ENCODE measurements around the gene SLC10A3. TPM values are rescaled to one million over a fixed set of nuclear protein-coding genes. Genes with fewer than 3 reads are reported as not detected.
A peak's percentile ranks its signal among the peaks of the same experiment; 100 is the strongest.

Gene SLC10A3
- total RNA-seq, 1 donor from 2014 or later, result 10.4 TPM

- peaks cover 47% of the 10 kb centered on the region for H3K36me3 ChIP-seq
- intact Hi-C loops (cut with micrococcal nuclease), result no loop called here
- peak overlapping the region; percentile 86 for H3K27ac ChIP-seq (replicated peaks)
- peaks cover 22% of the 10 kb centered on the region for H3K4me1 ChIP-seq
- H3K4me3 ChIP-seq, result peak overlapping the region; percentile 75
- no peaks in the 10 kb centered on the region for H3K9me3 ChIP-seq (replicated peaks)
- TF ChIP-seq CTCF (IDR thresholded peaks at IDR 0.05; ENCODE audit: borderline replicate concordance), result no peak
- no peak for DNase-seq
- H3K27me3 ChIP-seq (ENCODE audit: low read depth), result no peaks in the 10 kb centered on the region
Observed at GRCh38 chrX:154444755-154445246, 45.6 kb downstream of the SLC10A3 start.

- H3K36me3 ChIP-seq, result peaks cover 41% of the 10 kb centered on the region
- peak; percentile 87 for DNase-seq
- H3K9me3 ChIP-seq (replicated peaks), result no peaks in the 10 kb centered on the region
- intact Hi-C loops (cut with micrococcal nuclease), result no loop called here
- peak; percentile 17 for TF ChIP-seq CTCF (IDR thresholded peaks at IDR 0.05; ENCODE audit: borderline replicate concordance)
- H3K4me3 ChIP-seq, result peak within 1 kb of the TSS; percentile 75
- no peaks in the 10 kb centered on the region for H3K27me3 ChIP-seq (ENCODE audit: low read depth)
- peaks cover 23% of the 10 kb centered on the region for H3K4me1 ChIP-seq
- peak within 1 kb of the TSS; percentile 86 for H3K27ac ChIP-seq (replicated peaks)
Observed at GRCh38 chrX:154443992-154444754, 46.3 kb downstream of the SLC10A3 start, which contains the start of gene FAM50A. Gene FAM50A, plus strand, starts transcription at chrX:154444141. Its CDS starts 95 bp downstream, at chrX:154444236.

GRCh38 chrX:154443479-154443910 lies 46.9 kb downstream of the SLC10A3 start:
- no peaks in the 10 kb centered on the region for H3K9me3 ChIP-seq (replicated peaks)
- H3K4me1 ChIP-seq, result peaks cover 29% of the 10 kb centered on the region
- DNase-seq, result no peak
- no peak for TF ChIP-seq CTCF (IDR thresholded peaks at IDR 0.05; ENCODE audit: borderline replicate concordance)
- H3K36me3 ChIP-seq, result peaks cover 34% of the 10 kb centered on the region
- H3K27me3 ChIP-seq (ENCODE audit: low read depth), result no peaks in the 10 kb centered on the region
- peak overlapping the region; percentile 75 for H3K4me3 ChIP-seq
- H3K27ac ChIP-seq (replicated peaks), result peak overlapping the region; percentile 86
- intact Hi-C loops (cut with micrococcal nuclease), result no loop called here

DNA sequence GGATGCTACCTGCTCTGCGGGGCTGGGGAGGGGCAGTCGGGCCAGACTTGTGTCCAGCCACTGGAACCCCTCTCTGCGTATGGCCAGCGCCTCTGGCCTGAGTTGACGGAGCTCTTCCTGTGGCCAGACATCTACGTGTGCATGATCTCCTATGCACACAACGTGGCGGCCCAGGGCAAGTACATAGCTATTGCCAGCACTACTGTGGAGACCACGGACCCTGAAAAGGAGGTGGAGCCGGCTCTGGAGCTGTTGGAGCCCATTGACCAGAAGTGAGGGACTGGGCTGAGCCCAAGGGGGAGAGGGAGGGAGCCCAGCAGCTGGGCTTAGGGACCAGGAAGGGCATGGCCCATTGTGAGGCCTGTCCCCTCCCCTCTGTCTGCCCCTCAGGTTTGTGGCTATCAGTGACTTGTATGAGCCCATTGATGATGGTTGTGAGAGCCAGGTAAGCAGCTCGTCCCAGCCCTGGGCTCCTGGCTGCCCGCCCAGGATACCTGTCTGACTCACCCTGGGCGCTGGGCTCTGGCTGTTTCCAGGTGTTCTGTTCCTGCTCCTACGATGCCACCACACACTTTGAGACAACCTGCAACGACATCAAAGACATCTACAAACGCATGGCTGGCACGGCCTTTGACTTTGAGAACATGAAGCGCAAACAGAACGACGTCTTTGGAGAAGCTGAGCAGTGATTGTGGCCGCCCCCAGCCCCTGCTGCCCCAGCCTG lies 48.3 kb downstream of the SLC10A3 start:
- no peak for TF ChIP-seq CTCF (IDR thresholded peaks at IDR 0.05; ENCODE audit: borderline replicate concordance)
- H3K4me1 ChIP-seq, result peaks cover 38% of the 10 kb centered on the region

DNA sequence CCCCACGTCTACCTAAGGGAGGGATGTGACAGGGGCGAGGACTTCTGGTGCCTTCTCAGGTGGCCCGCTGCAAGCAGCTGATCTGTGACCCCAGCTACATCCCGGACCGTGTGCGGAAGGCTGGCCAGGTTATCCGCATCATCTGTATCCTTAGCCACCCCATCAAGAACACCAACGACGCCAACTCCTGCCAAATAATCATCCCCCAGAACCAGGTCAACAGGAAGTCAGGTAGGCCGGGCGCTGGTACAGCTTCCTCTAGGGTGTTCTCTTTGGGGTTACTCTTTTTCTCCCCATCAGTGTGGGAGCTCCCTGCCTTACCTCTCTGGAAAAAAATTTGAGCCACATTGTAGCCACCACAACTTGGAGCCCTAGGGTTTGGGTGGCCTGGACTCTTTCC lies 48.9 kb downstream of the SLC10A3 start:
- H3K27ac ChIP-seq (replicated peaks), result no peak overlapping the region

More for the DNA sequence above, 48.3 kb downstream of the SLC10A3 start:
- intact Hi-C loops (cut with micrococcal nuclease), result no loop called here
- no peaks in the 10 kb centered on the region for H3K27me3 ChIP-seq (ENCODE audit: low read depth)
- H3K27ac ChIP-seq (replicated peaks), result no peak overlapping the region
- no peak for DNase-seq
- peaks cover 28% of the 10 kb centered on the region for H3K36me3 ChIP-seq
- no peak overlapping the region for H3K4me3 ChIP-seq
- H3K9me3 ChIP-seq (replicated peaks), result no peaks in the 10 kb centered on the region

More for the DNA sequence above, 48.9 kb downstream of the SLC10A3 start:
- DNase-seq, result no peak
- H3K36me3 ChIP-seq, result peaks cover 27% of the 10 kb centered on the region
- H3K4me3 ChIP-seq, result no peak overlapping the region
- no peak for TF ChIP-seq CTCF (IDR thresholded peaks at IDR 0.05; ENCODE audit: borderline replicate concordance)
- H3K4me1 ChIP-seq, result peaks cover 38% of the 10 kb centered on the region
- intact Hi-C loops (cut with micrococcal nuclease), result no loop called here
- H3K9me3 ChIP-seq (replicated peaks), result no peaks in the 10 kb centered on the region
- H3K27me3 ChIP-seq (ENCODE audit: low read depth), result no peaks in the 10 kb centered on the region

Measured in left ventricle myocardium inferior (tissue), 1 donor.